ENCODE data around the gene ULK4. TPM values are rescaled to one million over a fixed set of nuclear protein-coding genes. Genes with fewer than 3 reads are reported as not detected.

The ULK4 gene
- total RNA-seq, 4 donors from 2014 or later = 2.0 to 3.0 (median 2.3) TPM

DNA sequence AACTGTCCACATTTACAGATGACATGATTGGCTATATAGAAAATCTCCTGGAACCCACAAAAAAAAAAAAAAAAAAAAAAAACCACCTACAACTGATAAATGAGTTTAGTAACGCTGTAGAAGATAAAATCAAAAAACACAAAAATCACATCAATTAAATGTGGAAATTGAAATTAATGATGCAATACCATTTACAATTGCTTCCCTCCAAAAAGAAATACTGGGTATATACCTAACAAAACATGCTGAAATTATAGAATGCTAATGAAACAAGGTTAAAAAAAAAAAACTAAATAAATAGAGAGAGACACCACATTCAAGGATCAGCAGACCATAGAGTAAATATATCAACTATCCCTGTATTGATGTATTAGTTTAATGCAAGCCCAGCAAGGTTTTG is 215.7 kb downstream of the ULK4 start:
- Histone ChIP-seq H3K36me3 (no peaks in the 10 kb centered on the region), H3K4me3 (no peak overlapping the region), H3K27ac (no peak overlapping the region), H3K4me1 (no peaks in the 10 kb centered on the region), H3K9me3 (no peaks in the 10 kb centered on the region), H3K27me3 (no peaks in the 10 kb centered on the region)
- in situ Hi-C loops (cut with MboI; ENCODE audit: low sequenced_read_pairs in 4 of 4) = no loop called here
- intact Hi-C loops (cut with DNase I; ENCODE audit: low total_unique reads) = no loop called here
- ATAC-seq = no peak
- no peak for DNase-seq
- TF ChIP-seq, protein P1, sequence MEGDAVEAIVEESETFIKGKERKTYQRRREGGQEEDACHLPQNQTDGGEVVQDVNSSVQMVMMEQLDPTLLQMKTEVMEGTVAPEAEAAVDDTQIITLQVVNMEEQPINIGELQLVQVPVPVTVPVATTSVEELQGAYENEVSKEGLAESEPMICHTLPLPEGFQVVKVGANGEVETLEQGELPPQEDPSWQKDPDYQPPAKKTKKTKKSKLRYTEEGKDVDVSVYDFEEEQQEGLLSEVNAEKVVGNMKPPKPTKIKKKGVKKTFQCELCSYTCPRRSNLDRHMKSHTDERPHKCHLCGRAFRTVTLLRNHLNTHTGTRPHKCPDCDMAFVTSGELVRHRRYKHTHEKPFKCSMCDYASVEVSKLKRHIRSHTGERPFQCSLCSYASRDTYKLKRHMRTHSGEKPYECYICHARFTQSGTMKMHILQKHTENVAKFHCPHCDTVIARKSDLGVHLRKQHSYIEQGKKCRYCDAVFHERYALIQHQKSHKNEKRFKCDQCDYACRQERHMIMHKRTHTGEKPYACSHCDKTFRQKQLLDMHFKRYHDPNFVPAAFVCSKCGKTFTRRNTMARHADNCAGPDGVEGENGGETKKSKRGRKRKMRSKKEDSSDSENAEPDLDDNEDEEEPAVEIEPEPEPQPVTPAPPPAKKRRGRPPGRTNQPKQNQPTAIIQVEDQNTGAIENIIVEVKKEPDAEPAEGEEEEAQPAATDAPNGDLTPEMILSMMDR (IDR thresholded peaks at IDR 0.05 in 4 of 5, conservative IDR thresholded peaks at IDR 0.05 in 1 of 5) = no peak
- TF ChIP-seq POLR2A (IDR thresholded peaks at IDR 0.05) = no peak

DNA sequence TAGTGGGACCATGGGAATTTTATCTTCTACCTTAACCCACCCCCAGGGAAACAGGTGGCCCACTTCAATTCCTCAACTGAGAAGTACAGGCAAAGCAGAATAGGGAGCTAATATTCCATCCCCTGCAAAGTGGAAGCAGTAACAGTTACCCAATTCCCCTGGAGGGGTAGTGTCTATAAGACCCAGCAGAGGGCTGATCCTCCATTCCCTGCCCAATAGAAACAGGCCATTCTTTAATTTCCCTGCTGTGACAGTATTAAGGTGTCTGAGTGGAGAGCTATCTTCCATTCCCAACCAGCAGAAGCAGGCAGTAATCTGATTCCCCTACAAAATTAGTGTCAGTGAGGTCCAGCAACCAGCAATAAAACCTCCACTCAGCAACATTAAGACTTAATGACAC is 219.8 kb downstream of the ULK4 start:
- no peak for TF ChIP-seq POLR2A (IDR thresholded peaks at IDR 0.05)
- TF ChIP-seq, protein P1 (IDR thresholded peaks at IDR 0.05 in 4 of 5, conservative IDR thresholded peaks at IDR 0.05 in 1 of 5) = no peak
- Histone ChIP-seq H3K36me3 (no peaks in the 10 kb centered on the region), H3K27ac (no peak overlapping the region), H3K4me1 (no peaks in the 10 kb centered on the region), H3K27me3 (no peaks in the 10 kb centered on the region), H3K4me3 (no peak overlapping the region), H3K9me3 (no peaks in the 10 kb centered on the region)
- ATAC-seq (no peak), DNase-seq (no peak)
- in situ Hi-C loops (cut with MboI; ENCODE audit: low sequenced_read_pairs in 4 of 4) = no loop called here
- intact Hi-C loops (cut with DNase I; ENCODE audit: low total_unique reads) = no loop called here

DNA sequence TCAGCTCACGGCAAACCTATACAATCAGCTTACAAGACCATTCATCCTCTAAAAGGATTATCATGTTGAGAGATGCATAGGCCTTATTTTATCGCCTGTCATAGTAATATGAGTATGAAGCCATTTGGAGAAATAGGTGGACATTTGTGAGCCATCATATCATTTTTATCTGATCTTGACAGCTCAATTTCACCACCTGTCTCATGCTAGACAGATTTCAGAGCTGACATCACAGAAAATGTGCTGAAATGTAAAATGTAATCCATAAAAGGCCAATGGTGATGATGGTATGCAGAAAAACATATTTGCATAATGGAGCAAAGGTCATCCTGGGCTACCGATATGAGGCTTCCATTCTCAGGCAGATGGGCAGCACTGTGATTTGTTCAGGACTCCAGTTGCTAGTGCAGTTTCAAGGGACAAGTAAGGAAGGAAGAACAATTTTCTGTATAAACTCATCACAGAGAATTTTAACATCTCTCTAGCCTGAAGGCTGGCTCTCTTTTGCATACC is 221.5 kb downstream of the ULK4 start:
- Histone ChIP-seq H3K9me3 (no peaks in the 10 kb centered on the region), H3K4me3 (no peak overlapping the region), H3K27ac (no peak overlapping the region), H3K27me3 (no peaks in the 10 kb centered on the region), H3K4me1 (no peaks in the 10 kb centered on the region), H3K36me3 (no peaks in the 10 kb centered on the region)
- DNase-seq = no peak
- TF ChIP-seq POLR2A (IDR thresholded peaks at IDR 0.05) = no peak
- TF ChIP-seq, protein P1 (IDR thresholded peaks at IDR 0.05 in 4 of 5, conservative IDR thresholded peaks at IDR 0.05 in 1 of 5) = no peak
- in situ Hi-C loops (cut with MboI; ENCODE audit: low sequenced_read_pairs in 4 of 4) (no loop called here), intact Hi-C loops (cut with DNase I; ENCODE audit: low total_unique reads) (no loop called here)
- ATAC-seq = no peak

DNA sequence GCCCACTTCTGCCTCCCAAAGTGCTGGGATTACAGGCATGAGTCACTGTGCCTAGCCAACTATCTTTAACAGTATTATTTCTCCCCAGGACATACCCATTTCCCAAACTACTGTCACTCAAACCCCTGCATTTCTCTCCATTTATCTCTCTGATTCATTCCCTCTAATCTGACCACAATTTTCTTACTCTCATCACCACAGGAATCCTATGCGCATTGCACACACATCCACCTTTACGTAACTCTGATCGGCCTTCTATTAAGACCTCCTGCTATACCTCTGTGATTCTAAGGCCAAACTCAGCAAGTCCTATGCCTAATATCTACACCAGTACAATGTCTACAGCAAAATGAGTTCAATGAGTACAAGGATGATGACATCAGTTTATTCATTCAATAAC is 235.0 kb downstream of the ULK4 start:
- H3K4me1 ChIP-seq = no peaks in the 10 kb centered on the region
- H3K36me3 ChIP-seq = no peaks in the 10 kb centered on the region
- intact Hi-C loops (cut with DNase I; ENCODE audit: low total_unique reads) (no loop called here), in situ Hi-C loops (cut with MboI; ENCODE audit: low sequenced_read_pairs in 4 of 4) (no loop called here)
- ATAC-seq = no peak
- no peaks in the 10 kb centered on the region for H3K9me3 ChIP-seq
- H3K4me3 ChIP-seq = no peak overlapping the region
- H3K27ac ChIP-seq = no peak overlapping the region
- no peaks in the 10 kb centered on the region for H3K27me3 ChIP-seq
- no peak for DNase-seq
- no peak for TF ChIP-seq POLR2A (IDR thresholded peaks at IDR 0.05)
- TF ChIP-seq, protein P1 (IDR thresholded peaks at IDR 0.05 in 4 of 5, conservative IDR thresholded peaks at IDR 0.05 in 1 of 5) = no peak

DNA sequence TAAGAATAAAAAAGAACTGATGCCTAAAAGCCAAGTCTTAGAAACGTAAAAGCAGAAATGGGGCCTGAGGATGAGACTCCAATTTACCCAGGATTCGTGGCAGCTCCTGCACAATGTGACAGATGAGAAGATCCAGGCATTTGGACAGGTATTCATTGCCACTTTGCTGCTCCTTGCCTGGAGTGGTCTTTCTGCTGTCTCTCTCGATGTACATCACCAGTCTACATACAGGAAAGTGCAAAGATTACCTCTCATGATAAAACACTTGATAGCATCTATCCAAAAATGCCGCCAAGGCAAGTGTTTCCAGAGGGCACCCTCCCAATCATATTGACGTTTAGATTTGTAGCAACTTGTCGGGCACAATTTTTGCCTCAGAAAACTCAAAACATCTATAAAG is 244.3 kb downstream of the ULK4 start:
- Histone ChIP-seq H3K27ac (no peak overlapping the region), H3K9me3 (no peaks in the 10 kb centered on the region), H3K27me3 (no peaks in the 10 kb centered on the region), H3K4me3 (no peak overlapping the region), H3K4me1 (no peaks in the 10 kb centered on the region), H3K36me3 (no peaks in the 10 kb centered on the region)
- no peak for DNase-seq
- TF ChIP-seq, protein P1 (IDR thresholded peaks at IDR 0.05 in 4 of 5, conservative IDR thresholded peaks at IDR 0.05 in 1 of 5) = no peak
- no peak for TF ChIP-seq POLR2A (IDR thresholded peaks at IDR 0.05)
- in situ Hi-C loops (cut with MboI; ENCODE audit: low sequenced_read_pairs in 4 of 4) = no loop called here
- ATAC-seq = no peak
- intact Hi-C loops (cut with DNase I; ENCODE audit: low total_unique reads) = loop anchor here (10.0 kb wide), 1 partner anchor 1133 kb away; no protein-coding TSS in a partner anchor

Data from gastrocnemius medialis (tissue), 4 donors.